HG02763 (cell line): ENCODE measurements around the gene PSAPL1.

Experiments used
- ATAC-seq: cut with Tn5 transposase; IDR thresholded peaks from one replicate; pipeline ENCODE4 v1.9.1; 2021; ENCODE audit warnings: mild to moderate bottlenecking, moderate library complexity; ENCODE audit not compliant: unreplicated experiment

The PSAPL1 gene

GRCh38 chr4:7420661-7421040 lies 14.1 kb downstream of the PSAPL1 start:
- no peak for ATAC-seq

GRCh38 chr4:7419961-7420660 lies 14.6 kb downstream of the PSAPL1 start:
- no peak for ATAC-seq

GRCh38 chr4:7418131-7418943 lies 16.4 kb downstream of the PSAPL1 start:
- ATAC-seq, result no peak

- no peak for ATAC-seq
Observed at GRCh38 chr4:7417639-7418038, 17.1 kb downstream of the PSAPL1 start.

- no peak for ATAC-seq
Observed at GRCh38 chr4:7416745-7417432, 17.8 kb downstream of the PSAPL1 start.

- ATAC-seq, result no peak
Observed at GRCh38 chr4:7415927-7416686, 18.6 kb downstream of the PSAPL1 start.

GRCh38 chr4:7414736-7415510 lies 19.8 kb downstream of the PSAPL1 start:
- ATAC-seq, result no peak

- ATAC-seq, result no peak
Observed at GRCh38 chr4:7414046-7414445, 20.7 kb downstream of the PSAPL1 start.

- no peak for ATAC-seq
Observed at GRCh38 chr4:7412554-7412912, 22.2 kb downstream of the PSAPL1 start.

GRCh38 chr4:7411896-7412553 lies 22.7 kb downstream of the PSAPL1 start:
- ATAC-seq, result no peak

- ATAC-seq, result no peak
Observed at GRCh38 chr4:7411491-7411890, 23.2 kb downstream of the PSAPL1 start.

- ATAC-seq, result no peak
Observed at GRCh38 chr4:7410446-7410845, 24.3 kb downstream of the PSAPL1 start.

- ATAC-seq, result no peak
Observed at GRCh38 chr4:7408166-7408565, 26.6 kb downstream of the PSAPL1 start.

GRCh38 chr4:7403001-7403400 lies 31.7 kb downstream of the PSAPL1 start:
- no peak for ATAC-seq

- ATAC-seq, result no peak
Observed at GRCh38 chr4:7402526-7402925, 32.2 kb downstream of the PSAPL1 start.

- ATAC-seq, result no peak
Observed at GRCh38 chr4:7400671-7401298, 33.9 kb downstream of the PSAPL1 start.

GRCh38 chr4:7399440-7400234 lies 35.1 kb downstream of the PSAPL1 start:
- ATAC-seq, result no peak

GRCh38 chr4:7398788-7399439 lies 35.8 kb downstream of the PSAPL1 start:
- no peak for ATAC-seq
